ENCODE measurements around the gene ZNF205.
A peak's percentile ranks its signal among the peaks of the same experiment; 100 is the strongest.
"Not testable (repeated sequence)": the region's sequence is repeated elsewhere in the genome, so short reads cannot be mapped to it uniquely, and the experiment has no call there.

Gene ZNF205

DNA sequence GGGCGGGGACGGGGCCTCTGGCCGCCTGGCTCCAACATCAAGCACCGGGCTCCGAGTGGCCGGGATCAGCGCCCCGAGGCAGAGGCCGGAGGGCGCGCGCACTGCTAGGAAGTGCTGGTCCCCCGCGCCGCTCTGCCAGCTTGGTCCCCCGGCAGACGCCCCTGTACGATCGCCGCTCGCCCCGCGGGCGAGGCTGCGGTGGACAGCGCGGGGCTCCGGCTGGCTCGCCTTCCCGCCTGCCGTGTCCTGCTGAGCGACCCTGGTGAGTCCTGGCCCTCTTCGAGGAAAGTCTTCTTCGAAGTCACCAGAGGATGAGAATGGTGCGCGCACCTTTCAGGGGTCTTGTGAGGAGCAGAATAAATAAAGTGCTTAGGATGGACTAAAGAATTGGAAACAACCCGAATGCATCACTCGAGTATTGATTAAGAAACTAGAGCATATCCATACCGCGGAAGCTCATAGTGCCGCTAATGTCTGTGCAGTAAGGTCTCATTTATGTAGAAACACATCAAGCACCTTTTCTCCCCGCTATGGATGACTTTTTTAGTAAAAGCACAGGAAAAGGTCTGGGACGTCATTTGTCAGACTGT is 22.8 kb downstream of the ZNF205 start:
- peak; percentile 1 for DNase-seq

DNA sequence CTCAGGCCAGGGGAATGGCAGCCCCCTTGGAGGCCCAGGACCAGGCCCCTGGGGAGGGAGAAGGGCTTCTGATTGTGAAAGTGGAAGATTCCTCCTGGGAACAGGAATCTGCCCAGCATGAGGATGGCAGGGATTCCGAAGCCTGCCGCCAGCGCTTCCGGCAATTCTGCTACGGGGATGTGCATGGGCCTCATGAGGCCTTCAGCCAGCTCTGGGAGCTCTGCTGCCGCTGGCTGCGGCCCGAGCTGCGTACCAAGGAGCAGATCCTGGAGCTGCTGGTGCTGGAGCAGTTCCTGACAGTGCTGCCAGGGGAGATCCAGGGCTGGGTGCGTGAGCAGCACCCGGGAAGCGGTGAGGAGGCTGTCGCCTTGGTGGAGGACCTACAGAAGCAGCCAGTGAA is 24.9 kb downstream of the ZNF205 start:
- DNase-seq = no peak

DNA sequence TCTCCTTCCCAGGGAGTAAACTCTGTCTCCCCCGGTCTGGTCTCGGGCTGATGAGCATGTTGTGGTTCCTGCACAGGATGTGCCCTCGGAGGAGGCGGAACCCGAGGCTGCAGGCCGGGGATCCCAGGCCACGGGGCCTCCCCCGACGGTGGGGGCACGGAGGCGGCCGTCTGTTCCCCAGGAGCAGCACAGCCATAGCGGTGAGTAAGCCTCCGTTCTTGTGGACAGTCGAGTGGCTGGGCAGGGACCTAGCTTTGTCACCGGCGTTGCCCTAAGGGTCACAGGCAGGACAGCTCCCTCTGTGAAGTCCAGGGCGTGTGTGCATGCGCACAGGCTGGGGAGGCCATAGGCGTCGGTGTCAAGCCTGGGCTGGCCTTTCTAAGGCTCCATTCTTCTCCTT is 26.0 kb downstream of the ZNF205 start:
- DNase-seq = no peak

DNA sequence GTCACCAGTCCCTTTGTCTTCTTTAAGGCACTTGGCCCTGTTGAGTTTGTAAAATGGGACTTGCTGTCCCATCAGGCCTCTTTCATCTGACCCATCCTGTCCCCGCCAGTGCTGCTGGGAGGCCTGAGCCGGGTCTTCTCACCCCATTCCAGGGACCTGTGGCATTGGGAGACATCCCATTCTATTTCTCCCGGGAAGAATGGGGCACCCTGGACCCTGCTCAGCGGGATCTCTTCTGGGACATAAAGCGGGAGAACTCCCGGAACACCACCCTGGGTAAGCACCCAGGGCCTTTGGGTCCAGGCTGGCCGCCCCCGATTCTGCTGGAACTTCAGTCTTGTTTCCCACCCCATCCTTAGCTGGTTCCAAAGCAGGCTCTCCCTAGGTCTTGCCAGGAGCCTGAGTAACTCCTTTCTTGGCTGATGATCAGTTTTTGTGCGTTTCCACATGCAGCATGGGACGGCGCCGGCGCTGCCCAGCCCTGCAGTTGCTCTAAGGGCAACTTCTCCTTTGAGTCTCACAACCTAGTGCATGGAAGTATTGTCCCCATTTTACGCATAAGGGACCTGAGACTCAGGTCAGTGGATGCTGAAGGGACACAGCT is 26.5 kb downstream of the ZNF205 start:
- no peak for DNase-seq

DNA sequence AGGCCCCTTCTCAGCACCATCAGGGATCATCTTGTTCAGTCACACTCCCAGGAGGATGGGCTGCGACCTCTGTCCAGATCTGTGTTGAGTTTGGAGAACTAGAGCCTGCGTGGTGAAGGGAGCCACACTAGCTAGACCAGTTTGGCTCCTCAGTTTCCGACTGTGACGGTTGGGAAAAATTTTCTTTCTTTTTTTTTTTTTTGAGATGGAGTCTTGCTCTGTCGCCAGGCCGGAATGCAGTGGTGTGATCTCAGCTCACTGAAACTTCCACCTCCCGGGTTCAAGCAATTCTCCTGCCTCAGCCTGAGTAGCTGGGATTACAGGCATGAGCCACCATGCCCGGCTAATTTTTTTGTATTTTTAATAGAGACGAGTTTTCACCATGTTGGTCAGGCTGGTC is 27.2 kb downstream of the ZNF205 start:
- DNase-seq = not testable (repeated sequence)

DNA sequence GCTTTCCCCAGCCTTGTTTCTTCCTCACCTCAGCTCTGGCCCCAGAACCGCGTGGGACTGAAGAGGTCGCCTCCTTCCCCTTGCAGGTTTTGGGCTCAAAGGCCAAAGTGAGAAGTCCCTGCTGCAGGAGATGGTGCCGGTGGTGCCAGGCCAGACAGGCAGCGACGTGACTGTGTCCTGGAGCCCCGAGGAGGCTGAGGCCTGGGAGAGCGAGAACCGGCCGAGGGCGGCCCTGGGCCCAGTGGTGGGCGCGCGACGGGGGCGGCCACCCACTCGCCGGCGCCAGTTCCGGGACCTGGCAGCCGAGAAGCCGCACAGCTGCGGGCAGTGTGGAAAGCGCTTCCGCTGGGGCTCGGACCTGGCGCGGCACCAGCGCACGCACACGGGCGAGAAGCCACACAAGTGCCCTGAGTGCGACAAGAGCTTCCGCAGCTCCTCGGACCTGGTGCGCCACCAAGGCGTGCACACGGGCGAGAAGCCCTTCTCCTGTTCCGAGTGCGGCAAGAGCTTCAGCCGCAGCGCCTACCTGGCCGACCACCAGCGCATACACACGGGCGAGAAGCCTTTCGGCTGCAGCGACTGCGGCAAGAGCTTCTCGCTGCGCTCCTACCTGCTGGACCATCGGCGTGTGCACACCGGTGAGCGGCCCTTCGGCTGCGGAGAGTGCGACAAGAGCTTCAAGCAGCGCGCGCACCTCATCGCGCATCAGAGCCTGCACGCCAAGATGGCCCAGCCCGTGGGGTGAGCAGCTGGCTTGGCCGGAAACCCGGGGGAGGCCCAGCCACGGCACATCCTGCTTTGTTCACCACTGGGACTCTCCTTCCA is 28.4 kb downstream of the ZNF205 start:
- no peak for DNase-seq

DNA sequence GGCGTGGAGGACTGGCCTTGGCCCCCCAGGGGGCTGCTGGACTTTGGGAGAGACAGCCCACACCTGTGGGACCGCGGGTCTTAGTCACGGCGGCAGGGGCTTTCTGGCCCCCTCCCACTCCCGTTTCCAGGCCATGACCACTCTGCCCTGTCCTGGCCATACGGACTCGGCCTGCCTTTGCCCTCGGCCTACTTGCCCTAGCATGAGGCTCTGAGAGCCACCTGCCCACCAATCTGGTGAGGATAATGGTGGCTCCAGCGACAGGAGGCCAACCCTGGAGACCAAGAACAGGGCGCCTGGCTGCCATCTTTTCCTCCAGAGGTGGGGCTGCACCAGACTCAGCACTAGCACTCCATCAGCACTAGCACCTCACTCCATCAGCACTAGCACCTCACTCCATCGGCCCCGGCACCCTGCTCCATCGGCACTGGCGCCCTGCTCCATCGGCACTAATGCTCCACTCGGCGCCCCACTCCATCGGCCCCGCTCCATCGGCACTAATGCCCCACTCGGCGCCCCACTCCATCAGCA is 29.5 kb downstream of the ZNF205 start:
- no peak for DNase-seq

DNA sequence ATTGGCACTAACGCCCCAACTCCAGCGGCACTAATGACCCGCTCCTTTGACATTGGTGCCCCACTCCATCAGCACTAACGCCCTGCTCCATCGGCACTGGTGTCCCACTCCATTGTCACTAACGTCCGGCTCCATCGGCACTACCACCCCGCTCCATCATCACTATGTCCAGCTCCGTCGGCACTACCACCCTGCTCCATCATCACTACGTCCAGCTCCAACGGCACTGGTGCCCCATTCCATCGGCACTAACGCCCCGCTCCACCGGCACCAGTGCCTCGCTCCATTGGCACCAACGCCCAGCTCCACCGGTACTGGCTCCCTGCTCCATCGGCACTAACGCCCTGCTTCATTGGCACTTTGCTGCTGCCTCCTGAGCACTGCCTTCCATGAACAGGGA is 29.9 kb downstream of the ZNF205 start:
- DNase-seq = no peak

DNA sequence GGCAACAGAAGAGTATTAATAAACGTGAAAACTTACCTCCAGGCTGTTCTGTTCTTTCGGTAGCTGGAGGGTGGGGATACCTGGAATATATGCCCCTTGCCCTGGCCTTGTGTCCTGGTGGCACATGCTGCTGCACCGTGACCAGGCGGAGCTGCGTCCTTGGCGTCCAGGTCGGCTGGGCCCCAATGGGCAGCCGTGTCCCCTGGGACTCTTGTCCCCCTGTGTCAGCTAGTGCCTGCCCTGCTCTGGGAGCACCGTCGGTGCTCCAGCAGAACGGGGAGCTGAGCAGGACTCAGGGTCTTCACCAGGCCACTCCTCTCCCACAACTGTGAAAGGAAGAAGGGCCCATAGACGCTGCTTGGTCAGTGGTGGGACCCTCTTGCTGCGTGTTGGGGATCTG is 30.4 kb downstream of the ZNF205 start:
- no peak for DNase-seq

DNA sequence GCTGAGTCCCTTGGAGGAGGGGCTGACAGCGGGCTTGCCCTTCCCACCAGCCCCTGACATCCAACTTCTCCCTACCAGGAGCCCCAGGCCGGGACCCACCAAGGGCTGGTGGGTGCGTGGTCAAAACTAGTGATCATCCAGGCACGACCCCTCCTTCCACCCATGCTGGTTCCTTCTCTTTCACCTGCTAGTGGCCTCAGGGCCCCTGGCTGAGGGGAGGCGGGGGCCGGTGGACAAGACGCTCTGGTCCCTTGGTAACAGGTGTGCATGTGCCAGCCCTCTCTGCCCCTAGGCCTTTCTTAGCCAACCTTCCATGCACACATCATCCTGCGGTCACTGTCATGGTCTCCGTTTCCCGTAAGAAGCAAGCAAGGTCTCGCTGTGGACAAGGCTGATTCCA is 30.8 kb downstream of the ZNF205 start:
- no peak for DNase-seq

DNA sequence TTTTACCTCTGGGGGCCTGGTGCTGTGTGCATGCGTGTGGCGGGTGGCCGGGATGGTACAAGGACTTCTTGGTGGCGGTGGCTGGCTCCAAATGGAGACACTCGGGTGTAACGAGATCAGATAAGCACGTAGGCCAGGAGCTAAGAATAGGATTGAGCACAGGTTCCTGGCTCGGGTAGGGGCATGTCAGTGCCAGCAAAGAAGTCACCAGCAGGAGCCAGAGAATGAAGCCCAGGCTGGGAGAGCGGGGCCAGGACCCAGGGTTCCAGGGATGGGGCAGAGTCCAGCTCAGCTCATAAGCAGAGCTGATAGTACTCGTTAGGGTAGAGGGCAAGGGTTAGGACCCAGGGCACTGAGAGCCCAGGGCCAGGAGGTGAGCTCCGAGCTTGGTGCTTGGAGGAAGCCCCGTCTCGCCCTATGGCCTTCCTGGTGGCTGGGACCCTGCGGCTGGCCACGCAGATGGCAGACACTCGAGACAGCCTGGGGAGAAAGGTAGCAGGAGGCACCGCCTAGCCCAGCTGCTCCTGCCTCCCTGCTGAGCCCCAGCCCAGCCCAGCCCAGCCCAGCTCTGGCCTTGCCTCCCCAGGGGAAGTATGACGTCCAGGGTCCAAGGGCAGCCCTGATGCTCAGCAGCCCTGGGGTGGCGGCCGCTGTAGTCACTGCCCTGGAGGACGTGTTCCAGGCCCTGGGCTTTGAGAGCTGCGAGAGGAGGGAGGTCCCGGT is 31.4 kb downstream of the ZNF205 start:
- DNase-seq = no peak

DNA sequence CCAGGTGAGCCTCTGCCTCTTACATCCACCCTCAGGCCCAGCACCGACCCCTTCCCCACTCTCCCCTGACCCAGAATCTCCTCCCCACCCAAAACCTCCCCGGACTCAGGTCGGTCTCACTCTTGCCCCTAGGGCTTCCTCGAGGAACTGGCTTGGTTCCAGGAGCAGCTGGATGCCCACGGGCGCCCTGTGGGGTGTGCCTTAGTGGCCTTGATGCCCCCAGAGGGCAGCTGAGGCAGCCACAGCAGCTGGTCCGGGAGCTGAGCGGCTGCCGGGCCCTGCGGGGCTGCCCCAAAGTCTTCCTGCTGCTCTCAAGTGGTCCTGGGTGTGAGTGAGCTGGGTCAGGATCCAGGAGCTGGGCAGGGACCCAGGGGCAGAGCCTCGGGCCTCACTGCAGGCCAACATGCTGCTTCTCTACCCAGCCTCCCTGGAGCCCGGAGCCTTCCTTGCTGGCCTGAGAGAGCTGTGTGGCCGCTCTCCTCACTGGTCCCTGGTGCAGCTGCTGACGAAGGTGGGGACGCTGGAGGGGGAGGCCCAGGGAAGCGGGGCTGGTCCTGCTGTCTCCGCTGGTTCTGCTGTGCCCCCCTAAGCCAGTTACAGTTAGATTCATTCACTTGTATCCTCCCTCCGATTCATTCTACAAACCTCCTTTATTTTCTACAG is 32.1 kb downstream of the ZNF205 start:
- DNase-seq = no peak

DNA sequence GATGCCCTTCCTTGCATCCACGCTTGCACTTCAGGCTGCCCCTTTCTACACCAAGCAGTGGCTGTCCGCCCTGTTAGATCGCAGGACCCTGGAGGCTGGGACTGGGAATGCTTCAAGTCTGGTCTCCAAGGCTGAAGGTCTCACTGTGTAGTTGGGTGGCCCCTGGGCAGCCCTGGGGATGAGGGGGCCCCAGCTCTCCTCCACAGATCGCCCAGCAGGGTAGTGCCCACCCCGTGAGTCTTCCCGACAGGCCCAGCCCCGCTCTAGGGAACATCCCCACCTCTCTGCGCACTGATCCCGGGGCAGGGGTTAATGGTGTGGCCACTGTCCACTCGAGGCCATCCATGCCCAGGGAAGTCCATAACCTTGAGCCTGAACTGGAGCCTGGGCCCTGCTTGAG is 32.8 kb downstream of the ZNF205 start:
- DNase-seq = no peak

DNA sequence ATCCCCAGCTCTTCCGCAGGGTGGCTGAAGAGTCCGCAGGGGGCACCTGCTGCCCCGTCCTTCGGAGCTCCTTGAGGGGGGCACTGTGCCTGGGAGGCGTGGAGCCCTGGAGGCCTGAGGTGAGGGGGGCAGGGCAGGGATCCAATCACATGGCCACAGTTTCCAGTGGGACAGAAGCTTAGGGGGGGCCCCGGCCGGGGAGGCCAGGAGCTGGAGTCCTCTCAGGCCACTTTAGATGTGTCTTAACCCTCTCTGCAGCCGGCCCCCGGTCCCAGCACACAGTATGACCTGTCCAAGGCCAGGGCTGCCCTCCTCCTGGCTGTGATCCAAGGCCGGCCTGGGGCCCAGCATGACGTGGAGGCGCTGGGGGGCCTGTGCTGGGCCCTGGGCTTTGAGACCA is 33.3 kb downstream of the ZNF205 start:
- no peak for DNase-seq

DNA sequence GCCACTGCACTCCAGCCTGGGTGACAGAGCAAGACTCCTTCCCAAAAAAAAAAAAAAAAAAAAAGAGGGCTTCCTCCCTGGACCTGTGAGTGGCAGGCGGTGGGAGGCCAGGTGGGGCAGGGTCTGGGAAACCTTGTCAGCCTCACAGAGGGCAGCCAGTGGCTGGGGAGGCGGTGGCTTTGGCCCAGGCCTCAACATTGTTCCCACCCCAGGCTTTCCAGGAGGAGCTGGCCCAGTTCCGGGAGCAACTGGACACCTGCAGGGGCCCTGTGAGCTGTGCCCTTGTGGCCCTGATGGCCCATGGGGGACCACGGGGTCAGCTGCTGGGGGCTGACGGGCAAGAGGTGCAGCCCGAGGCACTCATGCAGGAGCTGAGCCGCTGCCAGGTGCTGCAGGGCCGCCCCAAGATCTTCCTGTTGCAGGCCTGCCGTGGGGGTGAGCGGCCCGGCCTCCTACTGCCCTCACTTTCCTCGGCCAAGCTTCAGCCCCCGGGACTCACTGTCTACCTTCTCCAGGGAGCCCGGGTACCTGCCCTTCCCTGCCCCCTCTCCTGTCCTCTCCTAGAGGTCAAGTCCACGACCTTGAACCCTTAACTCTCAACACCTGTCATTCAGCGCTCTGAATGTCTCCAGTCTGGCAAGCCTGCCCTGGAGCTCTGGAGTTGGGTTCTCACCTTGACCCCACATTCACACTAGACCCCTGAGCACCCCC is 34.8 kb downstream of the ZNF205 start:
- DNase-seq = no peak

DNA sequence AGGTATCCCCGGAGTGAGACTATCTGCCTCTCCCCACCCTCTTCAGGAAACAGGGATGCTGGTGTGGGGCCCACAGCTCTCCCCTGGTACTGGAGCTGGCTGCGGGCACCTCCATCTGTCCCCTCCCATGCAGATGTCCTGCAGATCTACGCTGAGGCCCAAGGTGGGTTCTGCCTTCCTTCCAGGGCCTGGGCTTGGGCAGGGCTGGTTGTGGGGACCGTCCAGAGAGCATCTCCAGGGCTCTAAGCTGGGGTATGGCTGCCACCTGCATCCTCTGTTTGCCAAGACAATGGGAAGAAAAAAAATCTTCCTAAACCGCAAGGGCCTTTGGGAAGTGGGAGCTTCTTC is 35.3 kb downstream of the ZNF205 start:
- no peak for DNase-seq

DNA sequence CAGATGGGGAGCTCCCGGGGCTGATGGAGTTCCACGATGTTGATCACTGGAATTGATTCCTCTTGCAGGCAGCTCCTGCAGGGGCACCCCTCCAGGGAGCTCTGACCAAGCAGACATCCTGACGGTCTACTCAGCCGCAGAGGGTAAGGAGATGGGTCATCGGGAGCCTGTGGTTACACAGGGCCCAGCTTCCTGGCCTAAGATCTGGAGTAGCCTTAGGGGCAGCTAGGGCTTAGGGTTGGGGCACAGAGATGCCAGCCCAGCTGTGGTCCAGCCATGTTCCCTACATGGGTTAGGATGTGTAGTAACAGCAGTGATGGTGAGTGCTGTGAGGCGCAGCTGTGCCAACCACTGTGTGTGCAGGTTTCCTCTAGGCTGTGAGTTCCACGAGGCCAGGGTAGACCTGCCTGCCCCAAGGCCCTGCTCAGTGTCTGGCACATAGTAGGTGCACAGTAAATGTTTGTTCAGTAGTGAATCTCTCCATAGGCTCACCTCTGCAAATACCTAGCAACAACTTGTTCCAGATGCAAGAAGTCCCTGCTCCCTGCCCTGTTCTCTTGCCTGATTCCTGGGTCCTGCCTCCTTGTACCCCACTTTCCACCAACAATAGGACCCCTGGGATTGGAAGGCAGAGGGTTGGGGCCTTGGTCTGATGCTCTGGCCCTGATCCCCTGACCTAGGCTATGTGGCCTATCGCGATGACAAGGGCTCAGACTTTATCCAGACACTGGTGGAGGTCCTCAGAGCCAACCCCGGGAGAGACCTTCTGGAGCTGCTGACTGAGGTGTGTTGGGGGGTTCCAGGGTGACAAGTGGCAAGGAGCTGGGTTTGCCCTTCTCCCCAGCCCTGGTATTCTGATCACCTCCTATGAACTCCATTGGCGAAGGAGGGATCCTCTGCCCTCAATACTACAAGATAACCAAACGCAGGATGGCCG is 36.1 kb downstream of the ZNF205 start:
- DNase-seq = no peak

DNA sequence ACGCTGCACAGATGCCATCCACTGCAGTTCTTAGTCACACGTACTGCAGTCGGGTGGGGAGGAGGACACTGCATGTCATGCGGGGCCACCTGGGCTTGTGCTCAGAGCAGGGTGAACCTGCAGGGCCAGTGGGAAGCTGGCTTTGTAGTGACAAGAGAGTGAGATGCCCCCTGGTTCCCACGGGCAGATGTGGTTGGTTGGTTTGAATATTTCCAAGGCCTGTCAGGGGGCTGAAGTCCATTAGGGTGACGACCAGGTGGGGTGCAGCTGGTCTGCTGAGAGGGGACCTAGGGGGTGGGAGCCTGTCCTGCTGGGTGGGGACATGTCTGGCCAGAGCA is 36.8 kb downstream of the ZNF205 start:
- no peak for DNase-seq

DNA sequence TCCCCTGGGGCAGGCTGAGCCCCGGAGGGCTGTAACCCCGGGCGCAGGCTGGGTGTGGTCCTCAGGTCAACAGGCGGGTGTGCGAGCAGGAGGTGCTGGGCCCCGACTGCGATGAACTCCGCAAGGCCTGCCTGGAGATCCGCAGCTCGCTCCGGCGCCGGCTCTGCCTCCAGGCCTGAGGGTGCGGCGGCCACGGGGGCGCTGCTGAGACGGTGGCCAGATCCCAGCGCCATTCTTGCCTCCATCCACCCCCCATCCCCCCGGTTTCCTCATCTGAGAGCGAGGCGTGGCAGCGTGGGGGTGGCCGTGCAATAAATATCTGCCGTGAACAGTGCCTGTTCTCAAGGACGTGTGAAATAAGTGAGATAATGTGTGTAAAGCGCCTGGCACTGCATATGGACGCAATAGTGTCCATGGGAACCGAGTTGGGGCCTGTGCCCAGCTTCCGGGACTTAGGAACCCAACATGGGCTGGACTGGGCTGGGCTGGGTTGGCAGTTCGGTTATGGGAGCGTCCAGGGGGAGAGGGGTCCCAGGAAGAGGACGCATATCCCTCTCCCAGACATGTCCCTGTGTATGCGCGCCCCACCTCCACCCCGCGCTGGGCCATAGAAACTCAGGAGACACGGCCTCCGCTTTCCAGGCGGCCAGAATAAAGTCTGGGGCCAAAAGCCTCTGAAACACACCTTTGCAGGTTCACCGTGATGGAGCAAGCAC is 37.4 kb downstream of the ZNF205 start:
- DNase-seq = peak; percentile 40

DNA sequence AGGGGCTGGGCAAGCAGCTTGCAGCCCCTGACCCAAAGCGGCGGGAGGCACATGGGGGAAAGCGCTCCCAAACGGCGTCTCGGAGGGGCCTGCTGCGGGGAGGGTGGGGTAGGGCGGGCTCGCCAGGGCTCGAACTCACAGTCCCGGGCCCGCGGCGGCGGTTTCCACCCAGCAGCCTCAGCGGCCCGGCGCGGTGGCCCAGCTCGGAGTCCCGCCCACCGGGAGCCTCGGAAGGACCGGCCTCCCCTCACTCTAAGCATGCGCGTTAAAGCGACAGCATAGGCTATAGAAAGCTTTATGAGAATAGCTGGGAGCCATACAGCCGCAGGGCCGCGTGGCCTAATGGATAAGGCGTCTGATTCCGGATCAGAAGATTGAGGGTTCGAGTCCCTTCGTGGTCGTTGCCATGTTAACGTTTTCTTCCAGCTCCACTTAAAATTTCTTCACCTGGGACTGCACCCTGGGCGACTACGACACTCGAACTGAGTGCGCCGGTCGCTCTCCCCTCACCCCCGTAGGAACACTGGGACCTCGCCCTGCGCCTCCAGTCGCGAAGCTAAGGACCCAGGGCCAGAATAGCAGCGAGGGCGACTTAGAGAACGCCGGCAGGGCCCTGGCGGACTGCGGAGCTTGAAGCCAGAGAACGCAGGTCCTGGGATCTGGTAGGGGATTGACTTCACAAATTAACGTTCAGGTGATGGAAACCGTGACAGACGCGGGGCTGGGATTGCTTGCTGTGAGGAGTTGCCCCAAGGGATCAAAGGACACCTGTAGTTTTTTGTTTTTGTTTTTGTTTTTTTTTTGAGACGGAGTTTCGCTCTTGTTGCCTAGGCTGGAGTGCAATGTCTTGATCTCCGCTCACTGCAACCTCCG is 38.2 kb downstream of the ZNF205 start:
- DNase-seq = peak; percentile 91
